Fibroblast of skin of left biceps (primary cell): ENCODE data around the gene ZC3H6.
"Not testable (repeated sequence)": the region's sequence is repeated elsewhere in the genome, so short reads cannot be mapped to it uniquely, and the experiment has no call there.

Source experiments
- DNase-seq, 2 experiments: peaks; one replicate each; pipeline ENCODE4 v3.0.0-alpha.2; 2013; ENCODE audit warnings: low read depth in 2 of 2

Gene ZC3H6

DNA sequence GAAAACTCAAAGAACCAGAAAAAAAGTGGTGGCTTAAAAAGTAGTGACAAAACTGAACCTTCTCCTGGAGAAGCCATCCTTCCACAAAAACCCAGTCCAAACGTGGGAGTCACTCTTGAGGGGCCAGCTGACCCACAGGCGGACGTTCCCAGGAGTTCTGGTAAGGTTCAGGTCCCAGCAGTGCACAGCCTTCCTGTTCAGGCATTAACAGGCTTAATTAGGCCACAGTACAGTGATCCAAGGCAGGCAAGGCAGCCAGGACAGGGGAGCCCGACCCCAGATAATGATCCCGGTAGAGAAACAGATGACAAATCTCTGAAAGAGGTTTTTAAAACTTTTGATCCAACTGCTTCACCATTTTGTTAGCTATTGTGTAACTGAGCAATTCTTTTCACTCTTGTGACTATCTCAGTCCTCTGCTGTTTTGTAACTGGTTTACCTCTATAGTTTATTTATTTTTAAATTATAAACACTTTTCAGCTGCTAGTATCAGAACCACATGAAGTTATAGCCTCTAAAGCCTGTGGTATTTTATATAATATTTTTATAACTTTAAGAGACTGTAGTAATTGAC lies 56.8 kb downstream of the ZC3H6 start:
- no peak for DNase-seq

- DNase-seq: no peak
Observed at GRCh38 chr2:112335600-112335999, 60.2 kb downstream of the ZC3H6 start.

GRCh38 chr2:112339986-112340385 lies 64.6 kb downstream of the ZC3H6 start:
- DNase-seq: no peak

DNA sequence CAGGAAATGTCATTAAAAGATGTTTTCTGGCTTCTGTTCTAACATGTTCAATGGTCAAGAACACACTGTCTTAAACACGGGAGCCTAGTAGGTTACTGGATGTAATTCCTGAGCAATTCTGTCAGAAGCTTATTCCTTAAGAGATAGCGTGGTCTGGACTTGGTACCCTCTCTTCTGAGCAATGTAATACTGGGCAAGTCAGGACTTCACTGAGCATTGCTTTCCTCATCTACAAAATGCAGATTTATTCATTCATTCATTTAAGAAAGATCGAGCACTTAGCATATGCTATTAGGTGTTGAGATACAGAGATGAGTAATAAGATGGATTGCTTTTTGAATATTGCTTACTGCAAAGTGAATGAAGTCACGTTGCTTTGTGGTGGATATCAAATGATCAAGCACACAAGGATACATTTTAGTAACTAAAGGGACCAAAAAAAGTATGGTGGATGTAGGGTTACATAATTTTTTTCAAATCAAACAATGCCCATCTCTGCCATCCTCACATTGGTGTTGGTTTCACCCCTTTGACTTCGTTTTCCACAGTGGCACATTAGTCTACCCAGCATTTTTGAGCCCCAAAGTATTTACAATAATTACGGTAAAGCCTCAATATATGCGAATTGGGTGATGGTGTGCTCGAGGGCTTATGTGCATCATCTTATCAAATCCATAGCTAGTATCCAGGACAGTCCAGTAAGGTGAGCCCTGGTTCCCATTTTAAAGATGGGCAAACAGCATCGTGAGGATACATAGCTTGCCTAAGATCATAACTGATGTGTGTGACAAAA lies 65.3 kb downstream of the ZC3H6 start:
- no peak for DNase-seq

DNA sequence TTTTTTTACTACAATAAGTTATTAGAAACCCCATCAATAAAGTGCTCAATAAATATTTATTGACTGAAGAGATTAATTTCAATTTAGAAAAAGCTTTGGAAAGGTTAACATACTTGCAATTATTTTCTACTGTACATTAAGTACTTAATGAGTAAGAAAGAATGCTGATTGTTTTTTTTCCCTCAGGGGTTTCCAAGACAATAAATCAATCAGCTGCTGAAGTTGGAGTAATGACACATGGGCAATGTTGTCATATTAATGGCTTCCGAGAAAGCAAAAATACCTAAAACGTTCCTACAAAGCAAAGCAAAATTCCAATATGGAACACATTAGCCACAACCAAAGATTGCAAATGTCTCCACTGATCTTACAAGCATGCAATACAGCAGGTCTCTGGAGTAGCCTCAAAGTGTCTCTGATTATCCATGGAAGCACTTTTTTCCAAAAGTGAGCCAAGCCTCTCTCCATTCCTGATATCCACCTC lies 66.7 kb downstream of the ZC3H6 start:
- DNase-seq: no peak

DNA sequence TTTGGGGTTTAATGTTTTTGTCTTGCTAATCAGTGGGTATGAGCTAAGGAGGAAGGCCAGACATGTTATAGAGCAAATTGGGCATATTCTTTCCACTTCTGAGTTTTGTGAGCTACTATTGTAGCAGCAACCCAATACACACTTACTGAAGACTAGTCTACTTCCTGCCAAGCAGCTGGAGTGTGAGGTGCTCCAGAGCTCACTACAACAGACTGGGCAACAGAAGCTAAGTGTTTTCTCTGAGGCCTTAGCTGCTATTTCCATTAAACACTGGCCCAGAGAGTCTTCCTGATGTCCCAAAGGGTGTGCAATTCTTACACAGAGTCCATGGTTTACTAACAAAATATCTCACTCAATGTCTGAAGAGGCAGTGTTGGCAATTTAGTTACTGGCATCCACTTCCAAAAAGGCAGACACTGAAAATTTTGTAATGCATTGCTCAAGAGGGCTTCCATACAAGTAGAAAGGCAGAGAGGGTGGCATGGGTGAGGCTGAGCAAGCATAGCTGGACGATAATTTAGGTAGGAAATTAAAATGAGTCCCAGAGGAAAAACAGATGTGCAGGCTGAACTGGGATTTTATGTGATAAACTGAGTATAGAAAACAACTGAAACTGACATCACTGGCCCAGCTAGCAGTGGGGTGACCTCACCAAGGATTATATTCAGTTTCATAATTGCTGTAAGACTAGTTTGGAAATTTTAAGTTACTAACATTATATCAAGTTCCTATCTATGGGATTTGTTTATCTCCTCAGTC lies 68.6 kb downstream of the ZC3H6 start:
- no peak for DNase-seq

DNA sequence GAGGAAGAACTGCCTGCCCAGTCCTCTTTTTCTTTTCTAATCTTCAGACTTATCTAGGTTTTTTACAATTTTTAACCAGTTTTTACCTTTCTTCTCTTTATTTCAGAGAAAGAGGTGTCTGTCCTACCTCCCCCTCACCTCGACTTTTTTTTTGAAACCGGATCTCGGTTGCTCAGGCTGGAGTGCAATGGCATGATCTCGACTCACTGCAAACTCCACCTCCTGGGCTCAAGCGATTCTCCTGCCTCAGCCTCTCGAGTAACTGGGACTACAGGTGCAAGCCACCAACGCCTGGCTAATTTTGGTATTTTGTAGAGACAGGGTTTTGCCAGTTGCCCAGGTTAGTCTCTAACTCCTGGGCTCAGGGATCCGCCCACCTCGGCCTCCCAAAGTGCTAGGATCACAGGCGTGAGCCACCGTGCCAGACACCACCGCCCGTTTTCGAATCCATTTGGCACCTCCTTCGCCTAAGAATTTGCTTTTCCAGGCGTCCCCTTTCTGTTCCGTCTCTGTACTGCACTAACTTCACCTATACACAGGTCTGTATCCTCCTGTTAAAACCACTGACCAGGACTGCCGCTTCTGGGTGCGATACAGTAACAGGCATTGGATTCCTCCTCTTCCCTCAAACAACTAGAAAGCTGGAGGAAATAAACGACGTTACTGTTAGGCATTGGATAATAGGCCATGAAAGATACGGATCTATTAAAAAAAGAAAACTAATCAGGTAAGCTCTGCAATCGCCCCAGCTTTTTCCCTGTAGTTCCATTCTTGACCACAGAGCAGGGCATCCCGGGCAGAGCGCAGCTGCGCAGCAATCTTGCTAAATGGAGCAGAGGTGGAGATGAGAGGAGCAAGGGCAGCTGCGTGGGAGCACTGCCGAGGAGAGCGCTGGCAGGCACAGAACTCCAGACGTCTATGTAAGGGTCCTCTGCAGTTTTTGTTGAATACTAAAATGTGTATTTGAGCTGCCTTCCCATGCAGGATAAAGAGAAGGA lies 69.9 kb downstream of the ZC3H6 start:
- DNase-seq: no peak

- not testable (repeated sequence) for DNase-seq
Observed at GRCh38 chr2:112352292-112352691, 76.9 kb downstream of the ZC3H6 start.

GRCh38 chr2:112352809-112353603 lies 77.6 kb downstream of the ZC3H6 start:
- DNase-seq: not testable (repeated sequence)

GRCh38 chr2:112354335-112354734 lies 78.9 kb downstream of the ZC3H6 start:
- DNase-seq: not testable (repeated sequence)

DNA sequence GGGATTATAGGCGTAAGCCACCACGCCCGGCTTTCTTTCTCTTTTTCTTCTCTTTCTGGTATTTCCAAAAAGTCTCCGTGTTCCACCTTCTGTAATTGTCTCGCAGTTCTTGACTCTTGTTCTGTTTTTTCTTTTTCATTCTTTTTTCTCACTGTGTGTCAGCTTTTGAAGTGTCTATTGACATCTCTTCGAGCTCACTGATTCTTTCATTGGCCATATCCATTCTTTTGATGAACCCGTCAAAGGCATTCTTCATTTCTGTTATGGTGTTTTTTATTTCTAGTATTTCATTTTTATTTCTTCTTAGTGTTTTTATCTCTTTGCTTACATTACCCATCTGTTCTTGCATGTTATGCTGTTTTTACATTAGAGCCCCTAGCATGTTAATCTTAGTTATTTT lies 84.7 kb downstream of the ZC3H6 start:
- DNase-seq: not testable (repeated sequence)
